Panc1 (cell line): ENCODE data around the gene SYNM. TPM values are rescaled to one million over a fixed set of nuclear protein-coding genes. Genes with fewer than 3 reads are reported as not detected.

Source experiments
- ATAC-seq: fragments of 200-7000 bp; cut with Tn5 transposase; 2 replicates; pipeline ENCODE4 v1.9.1; 2020; ENCODE audit warnings: mild to moderate bottlenecking, moderate library complexity
- BruUV-seq: library from RNA; stranded (reverse); fragments of 400-500 nt; replicated peaks from 2 replicates; lab custom pipeline; 2021; lab: Mats Ljungman, UMichigan
- CTCF ChIA-PET: fragments of 300-600 bp; sonication (Branson Sonifier 250); formaldehyde crosslinking; loops from one replicate; lab custom pipeline; 2022; ENCODE audit warnings: antibody characterized with exemption; lab: Charles Lee
- POLR2A ChIA-PET: fragments of 300-600 bp; sonication (Branson Sonifier 250); formaldehyde crosslinking; loops from one replicate; lab custom pipeline; 2022; ENCODE audit warnings: antibody characterized with exemption; lab: Charles Lee
- DNase-seq: peaks from one replicate; pipeline ENCODE4 v3.0.0-alpha.2; 2010; ENCODE audit warnings: low read depth, low spot score
- H3K27ac ChIP-seq: 2 replicates; pipeline ENCODE4 v1.5.1; 2011; ENCODE audit warnings: mild to moderate bottlenecking, low read length, inconsistent platforms
- H3K27me3 ChIP-seq: fragments of 200-500 bp; sonication (Bioruptor generic); 2 replicates; pipeline ENCODE4 v1.6.0; 2014; ENCODE audit warnings: low read length, inconsistent platforms; ENCODE audit not compliant: control insufficient read depth, insufficient read depth
- H3K36me3 ChIP-seq: fragments of 200-500 bp; sonication (Bioruptor generic); 2 replicates; pipeline ENCODE4 v1.5.1; 2014; ENCODE audit warnings: inconsistent platforms, mild to moderate bottlenecking, low read length, moderate library complexity; ENCODE audit not compliant: control insufficient read depth, insufficient read depth
- H3K4me1 ChIP-seq: 2 replicates; pipeline ENCODE4 v1.5.1; 2011; ENCODE audit warnings: inconsistent platforms, mild to moderate bottlenecking, low read length, moderate library complexity; ENCODE audit not compliant: control insufficient read depth, insufficient read depth
- H3K4me3 ChIP-seq, 2 experiments: 2 replicates each; pipeline ENCODE4 v1.5.1; 2011 to 2012; ENCODE audit warnings: low read depth in 2 of 2, low read length in 2 of 2, mild to moderate bottlenecking in 2 of 2, inconsistent platforms in 1 of 2, moderate library complexity in 1 of 2
- H3K9me3 ChIP-seq: fragments of 200-500 bp; sonication (Bioruptor generic); 2 replicates; pipeline ENCODE4 v1.5.1; 2014; ENCODE audit warnings: low read depth, mild to moderate bottlenecking, inconsistent platforms, low read length, moderate library complexity; ENCODE audit not compliant: control insufficient read depth, insufficient read depth
- POLR2AphosphoS5 ChIP-seq: IDR thresholded peaks from 2 replicates; pipeline ENCODE4 v1.6.1; 2012; ENCODE audit warnings: mild to moderate bottlenecking, low read depth, low read length, moderate library complexity
- SIN3A ChIP-seq: IDR thresholded peaks from 2 replicates; pipeline ENCODE4 v1.6.1; 2012; ENCODE audit warnings: low read depth, mild to moderate bottlenecking, low read length, moderate library complexity, borderline replicate concordance; ENCODE audit not compliant: insufficient read depth
- TCF7L2 ChIP-seq: IDR thresholded peaks from 2 replicates; pipeline ENCODE4 v1.6.1; 2011; ENCODE audit warnings: mild to moderate bottlenecking, low read depth, low read length, inconsistent platforms
- in situ Hi-C: cut with HindIII; loops from 2 replicates; pipeline ENCODE4 v1.10.0; 2016; ENCODE audit warnings: low sequenced_read_pairs, low pct_unique_long_range_greater_than_20kb
- intact Hi-C: fragments of 100-400 bp; cut with micrococcal nuclease; formaldehyde crosslinking; loops from one replicate; pipeline ENCODE4 v1.10.0; 2022; ENCODE audit not compliant: unreplicated experiment
- total RNA-seq: library from RNA; stranded (reverse); gene quantifications from one replicate; pipeline ENCODE4 v1.2.1, GENCODE V29; 2021; ENCODE audit not compliant: unreplicated experiment
- TF ChIP-seq, protein P1 (sequence below), 2 experiments: IDR thresholded peaks; 2 replicates each; pipeline ENCODE4 v1.6.1; 2011 to 2012; ENCODE audit warnings: low read depth in 2 of 2, control low read depth in 1 of 2, low read length in 1 of 2, mild to moderate bottlenecking in 1 of 2, moderate library complexity in 1 of 2; ENCODE audit not compliant: insufficient read depth in 1 of 2
- TF ChIP-seq, protein P2 (sequence below): fragments of 450-650 bp; IDR thresholded peaks from 2 replicates; pipeline ENCODE4 v1.5.1; 2017; ENCODE audit warnings: mild to moderate bottlenecking

Gene SYNM
- total RNA-seq, 1 experiment from 2014 or later: 38.9 TPM

DNA sequence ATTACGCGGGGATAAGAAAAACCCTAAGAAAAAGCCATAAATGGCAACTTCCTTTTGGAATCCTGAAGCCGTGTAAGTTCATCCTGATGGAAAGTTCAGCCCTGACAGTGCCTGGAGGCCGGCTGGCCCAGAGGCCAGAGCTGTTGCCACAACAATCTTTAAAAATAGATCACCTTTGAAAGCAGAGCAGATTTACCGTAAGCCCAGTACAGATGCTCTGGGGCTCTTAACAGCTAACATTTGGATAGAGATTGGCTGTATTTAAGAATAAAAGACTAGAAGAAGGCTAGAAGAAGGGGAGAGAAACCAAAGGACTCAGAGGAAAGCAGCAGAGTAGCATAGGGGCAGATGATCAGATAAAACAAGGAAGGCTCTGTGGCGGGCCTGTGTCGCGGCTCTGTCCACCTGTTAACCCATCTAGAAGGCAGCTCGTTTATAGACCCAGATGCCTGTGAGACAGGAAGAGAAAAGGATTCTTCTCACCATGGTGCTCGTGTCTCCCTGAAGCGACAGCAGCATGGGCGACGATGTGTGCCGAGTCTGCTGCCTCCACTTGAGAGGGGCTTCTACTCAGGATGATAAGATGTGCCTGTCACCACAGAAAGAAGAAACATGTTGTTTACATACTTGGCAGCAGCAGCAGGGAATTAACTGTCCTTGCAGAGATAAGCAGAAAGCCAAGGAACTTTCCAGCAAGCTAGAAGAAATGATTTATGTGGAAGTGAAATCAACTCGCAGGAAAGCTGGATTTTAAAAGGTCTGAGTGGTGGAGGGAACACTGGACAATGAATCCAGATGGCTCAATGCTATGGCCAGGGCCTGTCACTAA, 69.9 kb downstream of the SYNM start:
- H3K9me3 ChIP-seq: no peaks in the 10 kb centered on the region
- H3K4me3 ChIP-seq: no peak overlapping the region
- TF ChIP-seq, protein P1, sequence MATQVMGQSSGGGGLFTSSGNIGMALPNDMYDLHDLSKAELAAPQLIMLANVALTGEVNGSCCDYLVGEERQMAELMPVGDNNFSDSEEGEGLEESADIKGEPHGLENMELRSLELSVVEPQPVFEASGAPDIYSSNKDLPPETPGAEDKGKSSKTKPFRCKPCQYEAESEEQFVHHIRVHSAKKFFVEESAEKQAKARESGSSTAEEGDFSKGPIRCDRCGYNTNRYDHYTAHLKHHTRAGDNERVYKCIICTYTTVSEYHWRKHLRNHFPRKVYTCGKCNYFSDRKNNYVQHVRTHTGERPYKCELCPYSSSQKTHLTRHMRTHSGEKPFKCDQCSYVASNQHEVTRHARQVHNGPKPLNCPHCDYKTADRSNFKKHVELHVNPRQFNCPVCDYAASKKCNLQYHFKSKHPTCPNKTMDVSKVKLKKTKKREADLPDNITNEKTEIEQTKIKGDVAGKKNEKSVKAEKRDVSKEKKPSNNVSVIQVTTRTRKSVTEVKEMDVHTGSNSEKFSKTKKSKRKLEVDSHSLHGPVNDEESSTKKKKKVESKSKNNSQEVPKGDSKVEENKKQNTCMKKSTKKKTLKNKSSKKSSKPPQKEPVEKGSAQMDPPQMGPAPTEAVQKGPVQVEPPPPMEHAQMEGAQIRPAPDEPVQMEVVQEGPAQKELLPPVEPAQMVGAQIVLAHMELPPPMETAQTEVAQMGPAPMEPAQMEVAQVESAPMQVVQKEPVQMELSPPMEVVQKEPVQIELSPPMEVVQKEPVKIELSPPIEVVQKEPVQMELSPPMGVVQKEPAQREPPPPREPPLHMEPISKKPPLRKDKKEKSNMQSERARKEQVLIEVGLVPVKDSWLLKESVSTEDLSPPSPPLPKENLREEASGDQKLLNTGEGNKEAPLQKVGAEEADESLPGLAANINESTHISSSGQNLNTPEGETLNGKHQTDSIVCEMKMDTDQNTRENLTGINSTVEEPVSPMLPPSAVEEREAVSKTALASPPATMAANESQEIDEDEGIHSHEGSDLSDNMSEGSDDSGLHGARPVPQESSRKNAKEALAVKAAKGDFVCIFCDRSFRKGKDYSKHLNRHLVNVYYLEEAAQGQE (IDR thresholded peaks at IDR 0.05; ENCODE audit: insufficient read depth in 1 of 2, low read depth in 2 of 2, low read length in 1 of 2): no peak
- TF ChIP-seq, protein P2, sequence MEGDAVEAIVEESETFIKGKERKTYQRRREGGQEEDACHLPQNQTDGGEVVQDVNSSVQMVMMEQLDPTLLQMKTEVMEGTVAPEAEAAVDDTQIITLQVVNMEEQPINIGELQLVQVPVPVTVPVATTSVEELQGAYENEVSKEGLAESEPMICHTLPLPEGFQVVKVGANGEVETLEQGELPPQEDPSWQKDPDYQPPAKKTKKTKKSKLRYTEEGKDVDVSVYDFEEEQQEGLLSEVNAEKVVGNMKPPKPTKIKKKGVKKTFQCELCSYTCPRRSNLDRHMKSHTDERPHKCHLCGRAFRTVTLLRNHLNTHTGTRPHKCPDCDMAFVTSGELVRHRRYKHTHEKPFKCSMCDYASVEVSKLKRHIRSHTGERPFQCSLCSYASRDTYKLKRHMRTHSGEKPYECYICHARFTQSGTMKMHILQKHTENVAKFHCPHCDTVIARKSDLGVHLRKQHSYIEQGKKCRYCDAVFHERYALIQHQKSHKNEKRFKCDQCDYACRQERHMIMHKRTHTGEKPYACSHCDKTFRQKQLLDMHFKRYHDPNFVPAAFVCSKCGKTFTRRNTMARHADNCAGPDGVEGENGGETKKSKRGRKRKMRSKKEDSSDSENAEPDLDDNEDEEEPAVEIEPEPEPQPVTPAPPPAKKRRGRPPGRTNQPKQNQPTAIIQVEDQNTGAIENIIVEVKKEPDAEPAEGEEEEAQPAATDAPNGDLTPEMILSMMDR: no peak
- TF ChIP-seq POLR2AphosphoS5: no peak
- no peak for TF ChIP-seq TCF7L2
- no peak for TF ChIP-seq SIN3A
- no peak overlapping the region for H3K27ac ChIP-seq
- intact Hi-C loops: no loop called here
- ChIA-PET CTCF (no interaction called here), POLR2A (no interaction called here)
- DNase-seq: no peak
- BruUV-seq: no TSS peak
- no peaks in the 10 kb centered on the region for H3K4me1 ChIP-seq
- in situ Hi-C loops: no loop called here
- H3K36me3 ChIP-seq: no peaks in the 10 kb centered on the region
- no peak for ATAC-seq
- no peaks in the 10 kb centered on the region for H3K27me3 ChIP-seq

DNA sequence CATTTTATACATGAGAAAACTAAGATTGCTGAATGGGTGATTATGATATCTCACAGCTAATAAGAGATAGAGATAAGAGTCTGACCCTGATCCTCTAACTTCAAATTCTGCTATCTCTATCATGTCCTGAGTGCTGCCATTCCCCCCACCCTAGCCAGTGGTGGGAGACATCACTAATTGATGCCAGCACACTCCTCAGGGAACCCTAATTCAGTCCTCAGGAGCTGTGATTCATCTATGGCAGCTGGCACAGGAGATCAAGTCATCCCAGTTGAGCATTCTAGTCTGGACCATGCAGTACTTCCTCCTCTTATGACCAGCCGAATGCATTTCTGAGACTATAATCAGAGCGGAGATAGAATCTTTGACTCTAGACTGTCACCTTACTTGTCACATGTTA, 71.9 kb downstream of the SYNM start:
- no peak for ATAC-seq
- Histone ChIP-seq H3K4me3 (no peak overlapping the region), H3K36me3 (no peaks in the 10 kb centered on the region), H3K4me1 (no peaks in the 10 kb centered on the region), H3K9me3 (no peaks in the 10 kb centered on the region), H3K27me3 (no peaks in the 10 kb centered on the region), H3K27ac (no peak overlapping the region)
- ChIA-PET POLR2A (no interaction called here), CTCF (no interaction called here)
- TF ChIP-seq POLR2AphosphoS5: no peak
- TF ChIP-seq, protein P1 (IDR thresholded peaks at IDR 0.05; ENCODE audit: insufficient read depth in 1 of 2, low read depth in 2 of 2, low read length in 1 of 2): no peak
- no peak for TF ChIP-seq TCF7L2
- TF ChIP-seq SIN3A: no peak
- TF ChIP-seq, protein P2: no peak
- no TSS peak for BruUV-seq
- intact Hi-C loops (no loop called here), in situ Hi-C loops (no loop called here)
- no peak for DNase-seq
